Type B pancreatic cell (in vitro differentiated cells): ENCODE data around the gene COPA. TPM values are rescaled to one million over a fixed set of nuclear protein-coding genes. Genes with fewer than 3 reads are reported as not detected.
"Not testable (repeated sequence)": the region's sequence is repeated elsewhere in the genome, so short reads cannot be mapped to it uniquely, and the experiment has no call there.

Experiments used
- DNase-seq: peaks from one replicate; pipeline ENCODE4 v3.0.0; 2021; ENCODE audit warnings: mixed read lengths; ENCODE audit not compliant: unreplicated experiment; ENCODE audit errors: extremely low spot score
- H3K27ac Mint-ChIP-seq: 2 replicates; pipeline ENCODE4 v1.8.0; 2021; ENCODE audit warnings: mild to moderate bottlenecking, mixed read lengths
- H3K27me3 Mint-ChIP-seq: 2 replicates; pipeline ENCODE4 v1.8.0; 2021; ENCODE audit warnings: mixed read lengths
- H3K36me3 Mint-ChIP-seq: 2 replicates; pipeline ENCODE4 v1.8.0; 2021; ENCODE audit warnings: mixed read lengths
- H3K4me1 Mint-ChIP-seq: one replicate; pipeline ENCODE4 v1.8.0; 2021; ENCODE audit warnings: mixed read lengths; ENCODE audit not compliant: unreplicated experiment
- H3K4me3 Mint-ChIP-seq: 2 replicates; pipeline ENCODE4 v1.8.0; 2021; ENCODE audit warnings: mild to moderate bottlenecking, mixed read lengths
- H3K9me3 Mint-ChIP-seq: 2 replicates; pipeline ENCODE4 v1.8.0; 2021; ENCODE audit warnings: mixed read lengths
- long read RNA-seq: library from polyadenylated mRNA; unstranded; transcript quantifications from one replicate; pipeline ENCODE4 v2.0.0, GENCODE V29; 2020
- total RNA-seq: library from RNA; stranded (reverse); gene quantifications from 2 replicates; pipeline ENCODE4 v1.2.1, GENCODE V29; 2021; ENCODE audit warnings: low replicate concordance
- TF ChIP-seq, protein P1 (sequence below): fragments of 200-600 bp; sonication (generic); conservative IDR thresholded peaks from 2 replicates; pipeline ENCODE4 v1.5.0; 2021; ENCODE audit warnings: antibody characterized with exemption, mild to moderate bottlenecking

COPA gene
- 174 and 226 TPM in 2 replicates for total RNA-seq
- long read RNA-seq, full-length matches to known transcripts = 49 of 493 reads
- long read RNA-seq, partial matches to known transcripts = 419 of 493 reads
- long read RNA-seq, other reads (novel, unspliced or antisense) = 25 of 493 reads

DNA sequence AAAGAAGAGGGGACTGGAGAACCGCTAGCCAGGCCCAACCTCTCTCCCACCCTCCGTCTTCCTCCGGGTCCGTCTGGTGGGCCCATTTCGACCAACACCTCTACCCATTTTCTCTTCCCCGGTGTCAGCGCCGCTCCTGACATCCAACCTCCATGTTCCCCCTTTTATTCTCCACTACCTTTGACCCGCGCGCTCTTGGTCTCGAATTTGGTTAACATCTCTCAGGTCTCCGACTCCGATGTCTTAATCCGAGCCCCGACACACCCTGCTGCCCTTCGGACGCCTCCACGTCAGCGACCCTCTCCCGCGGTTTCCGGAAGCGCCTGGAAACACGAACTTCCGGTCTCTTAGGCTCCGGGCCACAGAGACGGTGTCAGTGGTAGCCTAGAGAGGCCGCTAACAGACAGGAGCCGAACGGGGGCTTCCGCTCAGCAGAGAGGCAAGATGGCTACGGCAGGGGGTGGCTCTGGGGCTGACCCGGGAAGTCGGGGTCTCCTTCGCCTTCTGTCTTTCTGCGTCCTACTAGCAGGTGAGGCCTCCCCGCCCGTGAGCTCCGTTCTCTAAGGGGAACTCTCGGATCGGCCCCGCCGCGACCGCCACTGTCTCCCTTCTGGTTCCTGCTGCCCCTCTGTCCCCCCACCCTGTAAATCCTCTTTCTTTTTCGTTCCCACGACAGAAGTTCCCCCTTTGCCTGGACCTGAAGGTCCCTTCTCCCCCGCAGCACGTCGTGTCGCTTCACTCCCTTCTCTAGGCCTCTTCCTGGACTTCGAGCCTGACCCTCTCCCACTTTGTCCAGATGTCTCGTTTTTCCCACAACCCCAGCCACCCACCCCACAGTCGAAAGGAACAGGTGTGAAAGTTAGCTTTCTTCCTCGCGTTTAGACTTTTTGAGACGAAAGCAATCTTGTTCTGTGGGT, at the start of gene COPA, which contains the start of gene NCSTN:
TSS of gene COPA (minus strand) at position 298 of the 917 bp plus-strand sequence. CDS start at position 218, 80 bp downstream.
TSS of gene NCSTN (plus strand) at position 431 of the 917 bp plus-strand sequence. CDS start at position 445, 14 bp downstream.
- H3K4me1 Mint-ChIP-seq = peaks cover 24% of the 10 kb centered on the region
- H3K27me3 Mint-ChIP-seq = no peaks in the 10 kb centered on the region
- H3K36me3 Mint-ChIP-seq = peaks cover 25% of the 10 kb centered on the region
- TF ChIP-seq, protein P1, sequence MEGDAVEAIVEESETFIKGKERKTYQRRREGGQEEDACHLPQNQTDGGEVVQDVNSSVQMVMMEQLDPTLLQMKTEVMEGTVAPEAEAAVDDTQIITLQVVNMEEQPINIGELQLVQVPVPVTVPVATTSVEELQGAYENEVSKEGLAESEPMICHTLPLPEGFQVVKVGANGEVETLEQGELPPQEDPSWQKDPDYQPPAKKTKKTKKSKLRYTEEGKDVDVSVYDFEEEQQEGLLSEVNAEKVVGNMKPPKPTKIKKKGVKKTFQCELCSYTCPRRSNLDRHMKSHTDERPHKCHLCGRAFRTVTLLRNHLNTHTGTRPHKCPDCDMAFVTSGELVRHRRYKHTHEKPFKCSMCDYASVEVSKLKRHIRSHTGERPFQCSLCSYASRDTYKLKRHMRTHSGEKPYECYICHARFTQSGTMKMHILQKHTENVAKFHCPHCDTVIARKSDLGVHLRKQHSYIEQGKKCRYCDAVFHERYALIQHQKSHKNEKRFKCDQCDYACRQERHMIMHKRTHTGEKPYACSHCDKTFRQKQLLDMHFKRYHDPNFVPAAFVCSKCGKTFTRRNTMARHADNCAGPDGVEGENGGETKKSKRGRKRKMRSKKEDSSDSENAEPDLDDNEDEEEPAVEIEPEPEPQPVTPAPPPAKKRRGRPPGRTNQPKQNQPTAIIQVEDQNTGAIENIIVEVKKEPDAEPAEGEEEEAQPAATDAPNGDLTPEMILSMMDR = no peak
- H3K4me3 Mint-ChIP-seq = peak within 1 kb of the TSS; percentile 100
- DNase-seq = peak; percentile 92
- H3K9me3 Mint-ChIP-seq = no peaks in the 10 kb centered on the region
- peak within 1 kb of the TSS; percentile 99 for H3K27ac Mint-ChIP-seq

DNA sequence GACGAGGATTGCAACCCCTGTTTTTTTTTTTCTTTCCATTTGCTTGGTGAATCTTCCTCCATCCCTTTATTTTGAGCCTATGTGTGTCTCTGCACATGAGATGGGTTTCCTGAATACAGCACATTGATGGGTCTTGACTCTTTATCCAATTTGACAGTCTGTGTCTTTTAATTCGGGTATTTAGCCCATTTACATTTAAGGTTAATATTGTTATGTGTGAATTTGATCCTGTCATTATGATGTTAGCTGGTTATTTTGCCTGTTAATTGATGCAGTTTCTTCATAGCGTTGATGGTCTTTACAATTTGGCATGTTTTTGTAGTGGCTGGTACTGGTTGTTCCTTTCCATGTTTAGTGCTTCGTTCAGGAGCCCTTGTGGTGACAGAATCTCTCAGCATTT, 45.4 kb upstream of the COPA start:
- H3K4me3 Mint-ChIP-seq, H3K9me3 Mint-ChIP-seq, H3K36me3 Mint-ChIP-seq, H3K27ac Mint-ChIP-seq, H3K4me1 Mint-ChIP-seq, DNase-seq: not testable (repeated sequence)
- H3K27me3 Mint-ChIP-seq = peaks cover 31% of the 10 kb centered on the region

DNA sequence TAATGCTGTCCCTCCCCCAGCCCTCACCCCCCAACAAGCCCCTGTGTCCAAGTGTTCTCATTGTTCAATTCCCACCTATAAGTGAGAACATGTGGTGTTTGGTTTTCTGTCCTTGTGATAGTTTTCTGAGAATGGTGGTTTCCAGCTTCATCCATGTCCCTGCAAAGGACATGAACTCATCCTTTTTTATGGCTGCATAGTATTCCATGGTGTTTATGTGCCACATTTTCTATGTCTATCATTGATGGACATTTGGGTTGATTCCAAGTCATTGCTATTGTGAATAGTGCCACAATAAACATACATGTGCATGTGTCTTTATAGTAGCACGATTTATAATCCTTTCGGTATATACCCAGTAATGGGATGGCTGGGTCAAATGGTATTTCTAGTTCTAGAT, 41.8 kb upstream of the COPA start:
- H3K27ac Mint-ChIP-seq, H3K4me3 Mint-ChIP-seq, DNase-seq, H3K4me1 Mint-ChIP-seq, H3K36me3 Mint-ChIP-seq, H3K9me3 Mint-ChIP-seq: not testable (repeated sequence)
- peaks cover 28% of the 10 kb centered on the region for H3K27me3 Mint-ChIP-seq

DNA sequence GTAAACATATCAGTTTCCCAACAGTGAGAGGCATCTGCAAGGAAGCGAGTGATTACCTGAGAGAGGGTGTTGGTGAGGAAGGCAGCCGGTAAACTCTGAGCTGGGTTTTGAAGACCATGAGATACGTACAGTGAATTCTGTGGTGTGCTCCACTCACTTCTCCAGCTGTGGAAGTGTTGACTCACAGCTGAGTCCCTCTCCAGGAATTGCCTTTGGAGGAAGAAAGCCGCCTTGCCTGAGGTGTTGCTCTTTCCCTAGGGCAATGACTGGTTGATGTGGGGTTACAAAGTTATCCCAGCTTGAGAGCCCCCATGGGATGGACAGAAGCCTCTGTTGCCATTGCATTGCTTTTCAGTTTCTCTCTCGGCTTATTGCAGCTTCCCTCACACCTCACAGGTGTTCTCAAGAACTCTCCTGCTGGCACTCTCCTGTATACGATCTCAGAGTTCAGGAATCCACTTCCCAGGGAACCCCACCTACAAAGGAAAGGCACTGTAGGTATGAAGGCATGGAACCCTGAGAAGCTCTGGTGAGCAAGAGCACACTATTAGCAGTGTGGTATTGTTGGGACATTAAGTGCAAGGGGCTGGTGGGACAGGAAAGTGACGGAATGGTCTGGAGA, 34.6 kb upstream of the COPA start:
- Mint-ChIP-seq H3K27me3 (peaks cover 22% of the 10 kb centered on the region), H3K4me1 (peaks cover 13% of the 10 kb centered on the region), H3K4me3 (no peak overlapping the region), H3K36me3 (no peaks in the 10 kb centered on the region), H3K27ac (no peak overlapping the region), H3K9me3 (no peaks in the 10 kb centered on the region)
- peak; percentile 29 for DNase-seq
- TF ChIP-seq, protein P1 = no peak

DNA sequence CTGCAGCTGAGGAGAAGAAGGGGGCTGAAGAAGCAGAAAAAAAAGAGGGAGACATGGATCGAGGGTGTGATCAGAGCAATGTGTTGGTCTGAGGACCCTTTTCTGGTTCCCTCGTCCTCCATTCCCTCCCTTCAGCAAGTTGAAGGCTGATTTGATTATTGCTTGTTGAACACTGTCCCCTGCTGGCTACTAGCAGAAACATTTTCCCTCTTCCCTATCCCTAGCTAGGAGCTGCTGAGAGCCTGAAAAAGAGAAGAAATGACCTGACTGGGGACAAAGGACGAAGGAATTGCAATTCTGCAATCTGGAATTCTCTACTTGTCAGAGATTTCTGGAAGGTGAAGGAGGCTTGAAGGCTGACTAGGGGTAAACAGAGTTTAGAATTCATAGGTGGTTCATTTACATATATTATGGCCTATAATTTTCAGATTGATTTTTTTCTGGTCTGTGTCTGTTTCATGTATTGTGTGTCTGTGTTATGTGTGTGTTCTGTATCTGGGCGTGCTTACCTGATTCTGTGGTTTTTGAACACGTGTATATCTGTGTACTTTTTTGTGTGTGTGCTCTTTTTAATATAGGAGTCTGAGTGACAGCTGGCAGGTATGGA, 33.6 kb upstream of the COPA start:
- Mint-ChIP-seq H3K4me1 (peaks cover 13% of the 10 kb centered on the region), H3K9me3 (no peaks in the 10 kb centered on the region), H3K36me3 (no peaks in the 10 kb centered on the region), H3K27ac (peak overlapping the region; percentile 23), H3K4me3 (no peak overlapping the region), H3K27me3 (peaks cover 22% of the 10 kb centered on the region)
- TF ChIP-seq, protein P1 = peak; percentile 93
- peak; percentile 31 for DNase-seq

DNA sequence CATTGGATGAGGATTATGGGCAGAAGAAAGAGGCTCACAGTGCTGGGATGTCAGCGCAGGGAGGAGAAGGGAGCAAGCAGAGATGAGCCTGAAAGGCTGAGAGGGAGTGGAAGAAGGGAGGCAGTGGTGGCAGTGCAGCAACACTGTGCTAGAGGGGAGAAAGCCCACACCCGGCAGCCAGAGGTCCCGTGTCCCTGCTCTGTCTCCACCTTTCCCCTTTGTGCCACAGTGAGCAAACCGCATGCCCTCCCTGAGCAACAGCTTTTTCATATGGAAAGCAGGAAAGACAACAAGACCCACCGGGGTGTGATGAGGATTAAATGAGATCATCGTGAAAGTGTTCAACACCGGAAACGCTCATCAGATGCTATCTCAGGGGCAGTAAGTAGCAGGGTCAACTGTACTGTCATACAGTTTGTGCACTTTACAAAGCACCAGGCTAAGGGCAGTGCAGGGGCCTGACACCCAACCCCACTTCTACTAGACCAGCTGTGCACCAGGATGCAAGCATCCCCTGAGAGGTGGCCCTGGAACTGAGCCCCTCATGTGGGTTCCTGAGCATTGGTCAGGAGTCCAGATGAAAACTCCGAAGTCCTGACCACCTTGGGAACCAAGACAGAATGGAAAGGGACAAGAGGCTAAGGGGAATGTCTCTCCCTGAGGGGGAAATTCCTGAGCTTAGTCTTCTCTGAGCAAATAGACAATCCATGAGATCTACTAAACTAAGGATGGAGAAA, 32.9 kb upstream of the COPA start:
- TF ChIP-seq, protein P1 = no peak
- Mint-ChIP-seq H3K4me1 (peaks cover 13% of the 10 kb centered on the region), H3K36me3 (no peaks in the 10 kb centered on the region), H3K4me3 (no peak overlapping the region), H3K9me3 (no peaks in the 10 kb centered on the region), H3K27me3 (peaks cover 22% of the 10 kb centered on the region), H3K27ac (peak overlapping the region; percentile 23)
- DNase-seq = peak; percentile 54
